DND-41 (cell line): Measurements from ENCODE around the gene B4GALT1.

Source experiments
- ATAC-seq: fragments of 200-7000 bp; cut with Tn5 transposase; 3 replicates; pipeline ENCODE4 v1.9.1; 2021; ENCODE audit warnings: low read depth; ENCODE audit not compliant: insufficient read depth
- DNase-seq: peaks from one replicate; pipeline ENCODE4 v3.0.0-alpha.2; 2020
- H2AFZ ChIP-seq: 2 replicates; pipeline ENCODE4 v1.6.0; 2012; ENCODE audit warnings: low read depth, low read length
- H3K27ac ChIP-seq: 2 replicates; pipeline ENCODE4 v1.5.1; 2012; ENCODE audit warnings: low read length, inconsistent platforms
- H3K27me3 ChIP-seq: fragments of 200-600 bp; sonication (generic); 2 replicates; pipeline ENCODE4 v1.6.0; 2012; ENCODE audit warnings: low read length, mild to moderate bottlenecking, inconsistent platforms; ENCODE audit not compliant: insufficient read depth, poor library complexity
- H3K36me3 ChIP-seq: 2 replicates; pipeline ENCODE4 v1.5.1; 2012; ENCODE audit warnings: low read length, inconsistent platforms; ENCODE audit not compliant: insufficient read depth
- H3K4me1 ChIP-seq: 2 replicates; pipeline ENCODE4 v1.5.1; 2012; ENCODE audit warnings: mild to moderate bottlenecking, low read length; ENCODE audit not compliant: insufficient read depth
- H3K4me2 ChIP-seq: 2 replicates; pipeline ENCODE4 v1.6.0; 2012; ENCODE audit warnings: mild to moderate bottlenecking, moderate library complexity, low read length, inconsistent platforms; ENCODE audit not compliant: insufficient read depth
- H3K4me3 ChIP-seq, 2 experiments: fragments of 200-600 bp in 1 of 2; shearing (Covaris generic) in 1 of 2; 2 replicates each; pipeline ENCODE4 v1.5.1; 2012 to 2016; ENCODE audit warnings: inconsistent platforms in 2 of 2, low read length in 2 of 2, mild to moderate bottlenecking in 2 of 2, low read depth in 1 of 2, moderate library complexity in 1 of 2
- H3K79me2 ChIP-seq: 2 replicates; pipeline ENCODE4 v1.6.0; 2012; ENCODE audit warnings: low read length, inconsistent platforms; ENCODE audit not compliant: insufficient read depth
- H3K9ac ChIP-seq: 2 replicates; pipeline ENCODE4 v1.6.0; 2012; ENCODE audit warnings: low read depth, mild to moderate bottlenecking, inconsistent platforms, low read length, moderate library complexity
- H3K9me3 ChIP-seq: 2 replicates; pipeline ENCODE4 v1.5.1; 2012; ENCODE audit warnings: low read length, moderate library complexity, mild to moderate bottlenecking, inconsistent platforms; ENCODE audit not compliant: insufficient read depth, severe bottlenecking
- H4K20me1 ChIP-seq: 2 replicates; pipeline ENCODE4 v1.6.0; 2012; ENCODE audit warnings: low read length; ENCODE audit not compliant: insufficient read depth
- EZH2 ChIP-seq: IDR thresholded peaks from 3 replicates; pipeline ENCODE4 v1.6.1; 2012; ENCODE audit warnings: borderline replicate concordance, low read depth, mild to moderate bottlenecking, moderate library complexity, low read length, inconsistent platforms; ENCODE audit not compliant: severe bottlenecking
- TF ChIP-seq, protein P1 (sequence below): IDR thresholded peaks from 2 replicates; pipeline ENCODE4 v1.5.1; 2012; ENCODE audit warnings: borderline replicate concordance, low read length, moderate library complexity, mild to moderate bottlenecking; ENCODE audit not compliant: poor library complexity, severe bottlenecking; ENCODE audit errors: extremely low read depth

B4GALT1 gene

DNA sequence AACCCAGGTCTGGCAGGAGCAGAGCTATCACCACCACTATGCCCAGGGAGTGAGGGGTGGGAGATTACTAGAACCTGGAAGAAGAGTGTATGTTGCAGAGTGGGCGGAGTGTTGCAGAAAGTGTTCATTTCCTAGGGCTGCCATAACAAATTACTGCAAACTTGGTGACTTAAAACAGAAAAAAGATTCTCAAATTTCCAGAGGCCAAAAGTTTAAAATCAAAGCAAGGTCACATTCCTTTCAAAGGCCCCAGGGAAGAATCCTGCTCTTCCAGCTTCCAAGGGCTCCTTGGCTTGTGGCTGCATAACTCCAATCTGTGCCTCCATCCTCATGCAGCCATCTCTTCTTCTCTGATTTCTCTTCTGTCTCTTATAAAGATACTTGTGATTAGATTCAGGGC, 42.3 kb upstream of the B4GALT1 start:
- H3K27ac ChIP-seq: no peak overlapping the region
- H3K9ac ChIP-seq: no peak overlapping the region
- H3K79me2 ChIP-seq: no peaks in the 10 kb centered on the region
- TF ChIP-seq EZH2: no peak
- TF ChIP-seq, protein P1, sequence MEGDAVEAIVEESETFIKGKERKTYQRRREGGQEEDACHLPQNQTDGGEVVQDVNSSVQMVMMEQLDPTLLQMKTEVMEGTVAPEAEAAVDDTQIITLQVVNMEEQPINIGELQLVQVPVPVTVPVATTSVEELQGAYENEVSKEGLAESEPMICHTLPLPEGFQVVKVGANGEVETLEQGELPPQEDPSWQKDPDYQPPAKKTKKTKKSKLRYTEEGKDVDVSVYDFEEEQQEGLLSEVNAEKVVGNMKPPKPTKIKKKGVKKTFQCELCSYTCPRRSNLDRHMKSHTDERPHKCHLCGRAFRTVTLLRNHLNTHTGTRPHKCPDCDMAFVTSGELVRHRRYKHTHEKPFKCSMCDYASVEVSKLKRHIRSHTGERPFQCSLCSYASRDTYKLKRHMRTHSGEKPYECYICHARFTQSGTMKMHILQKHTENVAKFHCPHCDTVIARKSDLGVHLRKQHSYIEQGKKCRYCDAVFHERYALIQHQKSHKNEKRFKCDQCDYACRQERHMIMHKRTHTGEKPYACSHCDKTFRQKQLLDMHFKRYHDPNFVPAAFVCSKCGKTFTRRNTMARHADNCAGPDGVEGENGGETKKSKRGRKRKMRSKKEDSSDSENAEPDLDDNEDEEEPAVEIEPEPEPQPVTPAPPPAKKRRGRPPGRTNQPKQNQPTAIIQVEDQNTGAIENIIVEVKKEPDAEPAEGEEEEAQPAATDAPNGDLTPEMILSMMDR: no peak
- H3K9me3 ChIP-seq: no peaks in the 10 kb centered on the region
- ATAC-seq: no peak
- no peak overlapping the region for H3K4me3 ChIP-seq
- no peaks in the 10 kb centered on the region for H3K4me1 ChIP-seq
- no peaks in the 10 kb centered on the region for H4K20me1 ChIP-seq
- H3K4me2 ChIP-seq: no peak overlapping the region
- DNase-seq: no peak
- H3K36me3 ChIP-seq: no peaks in the 10 kb centered on the region
- H3K27me3 ChIP-seq: no peaks in the 10 kb centered on the region
- H2AFZ ChIP-seq: no peak overlapping the region

GRCh38 chr9:33202552-33203201, 35.5 kb upstream of the B4GALT1 start:
- H3K27me3 ChIP-seq: peaks cover 11% of the 10 kb centered on the region
- H3K9ac ChIP-seq: no peak overlapping the region
- H3K27ac ChIP-seq: no peak overlapping the region
- peak; percentile 97 for ATAC-seq
- no peaks in the 10 kb centered on the region for H3K9me3 ChIP-seq
- peak overlapping the region; percentile 16; the same call in 1 of the 2 replicates for H3K4me2 ChIP-seq
- no peak overlapping the region for H2AFZ ChIP-seq
- no peaks in the 10 kb centered on the region for H3K79me2 ChIP-seq
- no peaks in the 10 kb centered on the region for H3K36me3 ChIP-seq
- no peak overlapping the region for H3K4me3 ChIP-seq
- peak; percentile 49 for DNase-seq
- TF ChIP-seq EZH2: no peak
- TF ChIP-seq, protein P1: no peak
- H4K20me1 ChIP-seq: no peaks in the 10 kb centered on the region
- 0 out of 2 replicates have a peak, but pooled peaks cover 7% of the 10 kb centered on the region for H3K4me1 ChIP-seq

GRCh38 chr9:33202018-33202417, 34.9 kb upstream of the B4GALT1 start:
- Histone ChIP-seq H3K4me2 (no peak overlapping the region), H3K4me1 (0 out of 2 replicates have a peak, but pooled peaks cover 7% of the 10 kb centered on the region), H3K27ac (no peak overlapping the region), H3K9ac (no peak overlapping the region), H4K20me1 (no peaks in the 10 kb centered on the region), H3K27me3 (peaks cover 11% of the 10 kb centered on the region), H3K4me3 (no peak overlapping the region), H3K36me3 (no peaks in the 10 kb centered on the region), H3K79me2 (no peaks in the 10 kb centered on the region), H2AFZ (no peak overlapping the region), H3K9me3 (no peaks in the 10 kb centered on the region)
- TF ChIP-seq EZH2: no peak
- TF ChIP-seq, protein P1: no peak
- 0 out of 3 replicates have a peak, but pooled peaks have one; percentile 13 for ATAC-seq
- no peak for DNase-seq
